GM20431 (cell line): Measurements from ENCODE around the gene KRT8.
"Not testable (repeated sequence)": the region's sequence is repeated elsewhere in the genome, so short reads cannot be mapped to it uniquely, and the experiment has no call there.

Experiments used
- in situ Hi-C: fragments of 300-500 bp; cut with MseI, MboI; formaldehyde crosslinking; loops from one replicate; pipeline ENCODE4 v1.15.0; 2020; ENCODE audit warnings: low sequenced_read_pairs; ENCODE audit not compliant: unreplicated experiment

KRT8 gene

GRCh38 chr12:52904509-52905300 lies at the start of gene KRT8:
Gene KRT8 (minus strand): TSS chr12:52905076. CDS start chr12:52904981, 95 bp downstream.
- in situ Hi-C loops, result not testable (repeated sequence)

- in situ Hi-C loops, result no loop called here
Measured at GRCh38 chr12:52953181-52953841, 48.4 kb upstream of the KRT8 start.

GRCh38 chr12:52952076-52952801 lies 47.4 kb upstream of the KRT8 start:
- in situ Hi-C loops, result no loop called here

GRCh38 chr12:52951640-52952039 lies 46.8 kb upstream of the KRT8 start:
- in situ Hi-C loops, result no loop called here

- in situ Hi-C loops, result no loop called here
Measured at GRCh38 chr12:52951126-52951525, 46.2 kb upstream of the KRT8 start.

GRCh38 chr12:52950553-52950952 lies 45.7 kb upstream of the KRT8 start:
- in situ Hi-C loops, result no loop called here

GRCh38 chr12:52949413-52950331 lies 44.8 kb upstream of the KRT8 start:
- in situ Hi-C loops, result no loop called here

- in situ Hi-C loops, result no loop called here
Measured at GRCh38 chr12:52947738-52948423, 43.0 kb upstream of the KRT8 start.

GRCh38 chr12:52946797-52947547 lies 42.1 kb upstream of the KRT8 start:
- in situ Hi-C loops, result no loop called here

- in situ Hi-C loops, result no loop called here
Measured at GRCh38 chr12:52946334-52946733, 41.5 kb upstream of the KRT8 start.

- in situ Hi-C loops, result no loop called here
Measured at GRCh38 chr12:52945389-52946232, 40.7 kb upstream of the KRT8 start.

- in situ Hi-C loops, result no loop called here
Measured at GRCh38 chr12:52944683-52945388, 40.0 kb upstream of the KRT8 start.

- in situ Hi-C loops, result no loop called here
Measured at GRCh38 chr12:52942901-52943181, 38.0 kb upstream of the KRT8 start.

GRCh38 chr12:52942066-52942900 lies 37.4 kb upstream of the KRT8 start:
- in situ Hi-C loops, result no loop called here

- in situ Hi-C loops, result no loop called here
Measured at GRCh38 chr12:52929538-52929937, 24.7 kb upstream of the KRT8 start.

GRCh38 chr12:52927964-52928363 lies 23.1 kb upstream of the KRT8 start:
- in situ Hi-C loops, result no loop called here
